ENCODE measurements around the gene PYROXD2.

PYROXD2 gene

DNA sequence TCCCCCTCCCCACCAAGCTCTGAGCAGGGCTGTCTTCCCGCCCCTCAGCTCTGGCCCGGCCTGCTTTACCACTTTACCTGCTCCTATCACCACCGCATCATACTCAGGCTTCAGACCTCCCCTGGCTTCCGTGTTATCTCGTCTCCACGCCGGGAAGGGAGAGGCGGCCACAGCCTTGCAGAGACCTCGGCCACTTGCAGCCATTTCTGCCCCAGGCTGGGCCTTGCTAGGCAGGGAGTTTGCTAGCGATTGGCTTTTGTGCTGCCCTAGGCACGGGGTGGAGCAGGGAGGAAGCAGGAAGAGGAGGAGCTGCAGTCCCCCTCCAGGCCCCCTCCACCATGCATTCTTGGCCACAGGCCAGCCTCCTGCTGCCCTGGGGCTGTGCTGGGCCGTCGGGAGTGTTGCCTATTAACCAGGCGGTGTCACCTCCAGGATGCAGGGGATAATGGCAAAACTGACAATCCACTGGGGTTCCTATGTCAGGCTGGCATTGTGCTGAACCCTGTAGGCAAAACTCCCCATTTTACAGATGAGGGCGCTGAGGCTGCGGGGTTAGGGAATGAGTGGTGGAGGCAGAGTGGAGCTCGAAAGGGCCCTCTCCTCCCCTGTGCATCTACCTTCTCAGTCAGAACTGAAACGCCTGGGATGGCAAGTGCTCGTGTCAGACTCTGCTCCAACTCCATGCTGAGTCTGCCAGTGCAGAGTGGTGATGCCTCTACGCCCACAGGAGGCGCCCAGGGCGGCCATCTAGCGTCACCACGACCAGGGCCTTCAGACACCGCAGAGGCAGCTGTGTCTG, at the start of gene PYROXD2:
Gene PYROXD2 (minus strand): TSS at position 251 of the 799 bp plus-strand sequence. CDS start 47 bp downstream, at position 204.
- DNase-seq, result peak; percentile 95

GRCh38 chr10:98463976-98464754, 49.2 kb upstream of the PYROXD2 start:
- DNase-seq, result no peak

GRCh38 chr10:98463016-98463415, 48.0 kb upstream of the PYROXD2 start:
- no peak for DNase-seq

DNA sequence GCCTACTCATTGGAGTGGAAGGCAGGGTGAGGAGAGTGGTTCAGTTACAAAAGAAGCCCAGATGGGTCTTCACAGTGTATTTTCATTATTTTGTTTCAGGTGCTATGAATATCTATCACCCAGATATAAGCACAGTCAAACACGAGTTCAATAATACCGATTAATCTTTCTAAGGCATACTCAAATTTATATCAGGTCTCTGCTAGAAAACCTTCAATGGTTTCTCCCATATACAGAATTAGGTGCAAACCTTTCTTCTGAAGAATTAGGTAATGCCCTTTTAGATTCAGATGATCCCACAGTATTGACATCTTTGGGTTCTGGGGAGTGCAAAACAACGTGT, 46.5 kb upstream of the PYROXD2 start:
- no peak for DNase-seq

DNA sequence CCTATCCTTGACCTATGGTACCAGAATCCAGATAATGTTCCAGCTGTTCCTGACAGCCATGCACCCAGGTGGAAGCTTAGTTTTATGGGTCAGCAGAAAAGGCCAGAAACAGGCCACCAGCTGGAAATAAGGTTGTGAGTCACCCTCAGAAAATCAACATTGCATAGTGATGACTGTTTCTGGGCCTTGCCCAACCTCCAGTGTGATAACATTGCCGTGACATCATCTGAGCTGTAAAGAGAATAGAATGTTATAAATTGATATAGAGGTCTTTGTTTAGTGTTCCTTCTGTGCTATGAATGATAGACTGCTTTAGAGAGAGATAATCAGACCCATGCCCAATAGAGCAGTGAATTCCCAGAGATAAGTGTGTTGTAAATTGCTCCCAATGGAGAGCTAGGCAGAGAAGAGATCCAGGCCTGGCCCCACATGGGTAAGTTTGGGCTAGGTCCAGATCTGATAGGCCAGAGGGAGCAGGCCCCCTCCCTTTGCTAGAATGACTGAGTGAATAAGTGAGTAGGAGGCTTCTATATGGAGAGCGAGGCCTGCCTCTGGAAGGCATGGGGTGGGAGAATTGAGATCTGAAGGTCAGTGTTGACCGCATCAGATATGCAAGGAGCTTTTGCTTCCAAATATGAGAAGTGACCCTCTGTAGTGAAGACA, 46.0 kb upstream of the PYROXD2 start:
- DNase-seq, result peak; percentile 92

DNA sequence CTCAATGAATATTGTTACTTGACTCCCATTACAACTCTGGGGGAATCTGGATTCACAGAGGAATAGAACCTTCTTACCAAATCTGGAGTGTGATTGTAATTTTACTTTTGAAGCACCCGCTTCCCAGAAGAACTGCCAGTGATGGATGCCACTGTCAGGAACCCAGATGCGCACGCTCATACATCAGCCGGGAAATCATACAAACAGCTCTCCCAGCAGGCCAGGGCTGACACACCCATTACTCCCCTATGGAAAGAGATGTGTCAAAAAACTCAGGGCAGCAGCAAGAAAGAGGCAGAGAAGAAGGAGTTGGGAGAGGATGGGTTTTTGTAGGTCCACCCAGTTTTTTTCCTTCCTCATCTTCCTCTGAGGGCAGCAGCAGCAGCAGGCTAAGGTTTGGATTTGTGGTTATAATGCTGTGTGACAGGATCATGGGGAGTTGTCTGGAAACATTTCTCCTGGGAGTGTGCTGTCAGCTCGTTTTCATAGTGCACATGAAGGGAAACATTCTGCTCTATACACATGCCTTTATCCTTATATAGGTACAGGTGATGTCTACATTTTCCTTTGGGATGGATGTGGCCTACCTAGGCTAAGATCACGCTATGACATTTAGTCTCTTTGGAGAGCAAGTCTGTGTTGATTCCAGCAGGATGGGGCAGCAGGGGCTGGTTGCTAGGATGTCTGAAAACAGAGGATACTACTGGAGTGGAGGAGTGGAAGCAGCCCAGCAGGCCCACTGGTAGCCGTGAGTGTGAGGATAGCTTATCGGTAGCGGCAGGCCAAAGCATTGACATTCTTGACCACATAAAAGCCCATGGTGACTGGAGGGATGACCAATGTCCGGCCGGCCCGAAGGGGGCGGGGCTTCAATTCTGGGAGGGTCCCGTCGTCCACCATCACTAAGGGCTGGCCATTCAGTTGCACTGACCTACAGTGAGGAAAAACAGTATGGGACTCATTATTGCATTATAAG, 44.1 kb upstream of the PYROXD2 start:
- no peak for DNase-seq

DNA sequence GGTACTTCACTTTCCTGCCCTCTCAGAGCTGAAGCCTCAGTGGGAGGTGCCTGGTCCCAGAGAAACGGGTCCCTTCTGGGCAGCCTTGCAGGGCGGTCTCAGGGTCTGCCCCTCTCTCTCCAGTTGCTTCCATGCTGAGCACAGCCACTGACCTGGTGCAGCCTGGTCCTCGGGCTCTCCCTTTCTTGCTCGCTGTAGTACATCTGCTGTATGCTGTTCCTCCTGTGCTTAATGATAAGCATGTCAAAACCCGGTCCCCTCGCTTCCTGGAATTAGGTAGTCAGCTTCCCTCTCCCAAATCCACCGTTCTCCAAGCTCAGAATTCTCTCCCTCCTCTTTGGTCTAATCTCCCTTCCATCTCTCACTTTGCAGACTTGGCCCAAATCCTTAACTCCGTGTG, 42.7 kb upstream of the PYROXD2 start:
- DNase-seq, result no peak

- DNase-seq, result no peak
Observed at GRCh38 chr10:98456686-98457482, 41.9 kb upstream of the PYROXD2 start.

DNA sequence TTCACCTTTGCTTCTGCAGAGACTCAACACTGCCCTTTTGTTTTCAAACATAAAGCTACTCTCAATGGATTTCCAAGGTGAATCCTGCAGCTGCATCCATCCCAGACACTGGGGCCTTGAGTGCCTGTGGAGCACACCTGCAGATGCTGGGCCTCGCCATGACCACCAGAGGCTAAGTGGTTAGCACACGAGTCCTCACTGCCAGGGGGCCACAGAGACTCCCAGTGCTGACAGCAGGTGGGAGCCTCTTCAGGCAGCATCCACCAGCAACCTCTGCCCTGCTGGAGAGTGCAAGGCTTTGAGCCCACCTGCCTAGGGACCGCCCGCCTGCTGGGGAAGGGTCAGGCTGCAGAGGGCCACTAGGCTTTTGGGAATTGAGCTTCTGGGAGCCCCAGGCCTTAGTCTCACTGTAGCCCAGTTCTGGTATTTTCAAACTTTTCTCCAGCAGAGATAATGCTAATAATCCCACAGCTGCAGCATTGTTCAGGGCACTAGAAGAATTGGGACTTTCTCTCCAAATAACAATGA, 41.1 kb upstream of the PYROXD2 start:
- DNase-seq, result no peak

- no peak for DNase-seq
Observed at GRCh38 chr10:98453729-98454128, 38.7 kb upstream of the PYROXD2 start.

GRCh38 chr10:98450618-98451017, 35.6 kb upstream of the PYROXD2 start:
- DNase-seq, result no peak

DNA sequence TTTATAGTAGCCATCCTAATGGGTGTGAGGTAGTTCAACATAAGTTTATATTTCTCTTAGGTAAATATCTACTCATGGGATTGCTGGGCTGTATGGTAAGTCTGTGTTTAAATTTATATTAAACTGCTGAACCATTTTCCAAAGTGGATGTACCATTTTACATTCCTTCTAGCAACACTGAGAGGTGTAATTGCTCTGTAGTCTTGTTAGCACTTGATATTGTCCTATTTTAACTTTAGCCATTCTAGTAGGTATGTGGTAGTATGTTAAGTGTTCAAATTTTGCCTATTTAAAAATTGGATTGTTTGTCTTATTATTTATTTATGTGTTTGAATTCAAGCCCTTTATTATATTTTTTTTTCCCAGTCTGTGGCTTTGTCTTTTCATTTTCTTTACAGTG, 34.3 kb upstream of the PYROXD2 start:
- no peak for DNase-seq

DNA sequence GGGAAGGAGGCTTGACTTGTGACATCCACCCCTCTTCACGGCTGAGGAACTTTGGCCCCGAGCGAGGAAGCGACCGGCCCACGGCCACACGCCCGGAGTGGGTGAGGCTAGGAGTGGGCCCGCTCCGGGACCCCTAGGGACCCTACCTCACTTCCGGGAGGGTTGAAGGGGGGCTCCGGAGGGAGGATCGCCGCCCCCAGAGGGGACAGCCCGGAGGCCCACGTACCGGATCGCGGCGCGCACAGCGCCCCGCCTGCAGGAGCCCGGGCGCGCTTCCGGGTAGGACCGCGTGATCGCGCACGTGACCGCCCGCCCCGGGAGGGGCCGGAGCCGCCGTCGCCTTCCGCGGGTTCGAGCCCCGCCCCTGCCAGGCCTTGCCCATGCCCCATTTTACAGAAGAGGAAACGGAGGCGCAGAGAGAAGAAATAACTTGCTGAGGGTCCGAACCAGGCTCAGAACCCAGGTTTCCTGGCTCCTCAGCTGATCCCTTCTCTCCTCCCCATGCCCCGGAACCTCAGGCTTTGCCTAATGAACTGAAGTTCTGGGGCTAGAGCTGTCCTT, 31.8 kb upstream of the PYROXD2 start, which contains the start of gene HPS1:
Gene HPS1 (minus strand): TSS at position 275 of the 561 bp plus-strand sequence. CDS start 3,695 bp downstream, outside the sequence.
- peak; percentile 79 for DNase-seq

GRCh38 chr10:98446151-98446660, 31.2 kb upstream of the PYROXD2 start:
- DNase-seq, result peak; percentile 39

GRCh38 chr10:98445200-98445812, 30.3 kb upstream of the PYROXD2 start:
- no peak for DNase-seq

DNA sequence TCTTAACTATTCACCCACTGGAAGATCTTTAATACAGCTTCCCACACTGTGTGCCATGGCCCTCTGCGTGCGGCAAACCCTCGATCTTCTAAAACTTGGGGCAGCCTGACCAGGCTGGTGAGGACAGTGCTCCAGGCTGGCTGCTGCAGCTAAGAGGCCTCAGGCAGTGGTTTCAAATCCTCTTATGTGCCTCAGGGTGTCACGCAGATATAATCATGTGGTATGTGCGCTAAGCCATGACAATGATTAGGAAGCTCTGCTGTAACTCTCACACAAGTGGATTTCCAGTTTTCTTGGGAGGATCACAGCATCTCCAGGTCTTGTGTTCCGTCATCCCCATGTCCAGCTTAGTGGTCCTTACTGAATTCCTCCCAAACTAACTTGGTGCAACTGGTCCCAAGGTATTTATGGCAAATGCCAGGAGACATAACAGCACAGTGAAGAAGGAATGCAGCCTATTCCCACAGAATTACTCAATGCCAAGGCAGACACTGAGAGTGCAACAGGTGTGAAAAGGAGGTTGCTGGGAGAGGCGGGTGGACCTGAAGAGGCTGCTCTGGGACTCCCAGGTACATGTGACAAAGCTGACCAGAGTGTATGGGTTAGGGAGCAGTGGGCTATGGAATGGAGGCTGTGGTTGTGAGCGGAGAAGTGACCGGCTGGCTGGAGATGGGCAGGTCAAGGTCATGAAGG, 29.5 kb upstream of the PYROXD2 start:
- DNase-seq, result no peak

DNA sequence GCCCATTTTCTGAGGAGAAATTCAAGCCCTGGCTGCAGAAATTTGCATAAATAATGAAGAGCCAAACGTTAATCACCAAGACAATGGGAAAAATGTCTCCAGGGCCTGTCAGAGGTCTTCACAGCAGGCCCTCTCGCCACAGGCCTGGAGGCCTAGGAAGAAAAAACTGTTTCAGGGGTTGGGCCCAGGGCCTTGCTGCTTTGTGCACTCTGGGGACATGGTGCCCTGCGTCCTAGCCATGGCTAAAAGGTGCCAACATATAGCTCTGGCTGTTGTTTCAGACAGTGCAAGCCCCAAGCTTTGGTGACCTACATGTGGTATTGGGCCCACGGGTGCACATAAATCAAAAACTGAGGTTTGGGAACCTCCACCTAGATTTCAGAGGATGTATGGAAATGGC, 23.7 kb upstream of the PYROXD2 start:
- DNase-seq, result no peak

GRCh38 chr10:98436704-98437103, 21.7 kb upstream of the PYROXD2 start:
- no peak for DNase-seq

GRCh38 chr10:98435178-98435577, 20.2 kb upstream of the PYROXD2 start:
- no peak for DNase-seq
